ENCODE results near the gene DDX39A. TPM values are rescaled to one million over a fixed set of nuclear protein-coding genes. Genes with fewer than 3 reads are reported as not detected.

DDX39A gene
- total RNA-seq, 4 donors from 2014 or later, result 31.4 to 55.5 (median 43.4) TPM

GRCh38 chr19:14371301-14371821 lies 47.8 kb downstream of the DDX39A start:
- 62 to 64% methylated on average over 6 to 9 of the region's 10 CpGs for WGBS, 2 donors (ENCODE audit: low coverage in 1 of 2)
- no peaks in the 10 kb centered on the region for H3K27me3 ChIP-seq
- peak overlapping the region in 2 of 4 donors; percentile 78 to 81 for H3K27ac ChIP-seq
- H3K4me1 ChIP-seq, result peaks cover 0 to 57% (median 17%) of the 10 kb centered on the region in 3 donors
- no peak overlapping the region for H3K4me3 ChIP-seq
- H3K36me3 ChIP-seq, result no peaks in the 10 kb centered on the region
- no peak for TF ChIP-seq EP300 (IDR thresholded peaks at IDR 0.05)
- TF ChIP-seq POLR2AphosphoS5 (IDR thresholded peaks at IDR 0.05), result peak; percentile 13
- no peak for TF ChIP-seq POLR2A (IDR thresholded peaks at IDR 0.05)
- no peak for TF ChIP-seq CTCF (IDR thresholded peaks at IDR 0.05)
- ATAC-seq, result no peak
- H3K9me3 ChIP-seq, result no peaks in the 10 kb centered on the region

GRCh38 chr19:14370940-14371280 lies 48.2 kb downstream of the DDX39A start:
- H3K36me3 ChIP-seq, result no peaks in the 10 kb centered on the region
- peak overlapping the region; percentile 31 to 81 (median 71) for H3K27ac ChIP-seq
- TF ChIP-seq POLR2A (IDR thresholded peaks at IDR 0.05) (no peak), POLR2AphosphoS5 (IDR thresholded peaks at IDR 0.05) (no peak), CTCF (IDR thresholded peaks at IDR 0.05) (no peak), EP300 (IDR thresholded peaks at IDR 0.05) (no peak)
- H3K27me3 ChIP-seq, result no peaks in the 10 kb centered on the region
- ATAC-seq, result no peak
- no peak overlapping the region for H3K4me3 ChIP-seq
- 62% methylated on average over 4 of the region's 4 CpGs; no CpG with 5 or more reads in 1 of the 2 donors for WGBS, 2 donors (ENCODE audit: low coverage in 1 of 2)
- no peaks in the 10 kb centered on the region for H3K9me3 ChIP-seq
- peaks cover 0 to 55% (median 13%) of the 10 kb centered on the region in 3 donors for H3K4me1 ChIP-seq

- Histone ChIP-seq H3K36me3 (no peaks in the 10 kb centered on the region), H3K27me3 (no peaks in the 10 kb centered on the region), H3K9me3 (no peaks in the 10 kb centered on the region), H3K27ac (peak overlapping the region; percentile 46 to 81 (median 71)), H3K4me3 (peak overlapping the region in 1 of 2 donors; percentile 10), H3K4me1 (peaks cover 0 to 49% (median 7%) of the 10 kb centered on the region in 3 donors)
- TF ChIP-seq POLR2A (IDR thresholded peaks at IDR 0.05), result no peak
- TF ChIP-seq POLR2AphosphoS5 (IDR thresholded peaks at IDR 0.05), result no peak
- no peak for TF ChIP-seq EP300 (IDR thresholded peaks at IDR 0.05)
- no peak for TF ChIP-seq CTCF (IDR thresholded peaks at IDR 0.05)
- no peak for ATAC-seq
- WGBS, 2 donors (ENCODE audit: low coverage in 1 of 2), result 48 to 56% methylated on average over 13 to 19 of the region's 19 CpGs
Measured at GRCh38 chr19:14370169-14370939, 48.8 kb downstream of the DDX39A start.

GRCh38 chr19:14369399-14370168 lies 49.6 kb downstream of the DDX39A start:
- 23 to 81% methylated on average over 3 to 12 of the region's 19 CpGs for WGBS, 2 donors (ENCODE audit: low coverage in 1 of 2)
- H3K27ac ChIP-seq, result peak overlapping the region; percentile 64 to 81 (median 76)
- ATAC-seq, result peak; percentile 56
- TF ChIP-seq POLR2AphosphoS5 (IDR thresholded peaks at IDR 0.05) (no peak), EP300 (IDR thresholded peaks at IDR 0.05) (no peak), CTCF (IDR thresholded peaks at IDR 0.05) (no peak), POLR2A (IDR thresholded peaks at IDR 0.05) (no peak)
- no peaks in the 10 kb centered on the region for H3K36me3 ChIP-seq
- no peaks in the 10 kb centered on the region for H3K27me3 ChIP-seq
- H3K4me3 ChIP-seq, result no peak overlapping the region
- peaks cover 0 to 50% (median 2%) of the 10 kb centered on the region in 3 donors for H3K4me1 ChIP-seq
- no peaks in the 10 kb centered on the region for H3K9me3 ChIP-seq

All from gastroesophageal sphincter (tissue), 4 donors.